Mucosa of descending colon (tissue), 3 donors: Measurements from ENCODE around the gene SEC14L5. TPM values are rescaled to one million over a fixed set of nuclear protein-coding genes. Genes with fewer than 3 reads are reported as not detected.

ENCODE experiments used
- ATAC-seq: fragments of 200-7000 bp; cut with Tn5 transposase; one replicate; pipeline ENCODE4 v1.9.1; 2020; ENCODE audit warnings: mild to moderate bottlenecking, moderate library complexity
- DNase-seq, 3 donors: peaks; one replicate each; pipeline ENCODE4 v3.0.0-alpha.2; 2020
- H3K36me3 ChIP-seq: fragments of 200-600 bp; one replicate; pipeline ENCODE4 v1.8.0; 2021; ENCODE audit warnings: low read depth, mild to moderate bottlenecking
- H3K4me1 ChIP-seq: fragments of 200-600 bp; one replicate; pipeline ENCODE4 v1.8.0; 2021; ENCODE audit warnings: low read depth, mild to moderate bottlenecking
- H3K4me3 ChIP-seq: fragments of 200-600 bp; one replicate; pipeline ENCODE4 v1.8.0; 2021; ENCODE audit warnings: mild to moderate bottlenecking
- H3K9me3 ChIP-seq: fragments of 200-600 bp; one replicate; pipeline ENCODE4 v1.8.0; 2021; ENCODE audit warnings: mild to moderate bottlenecking
- CTCF ChIP-seq: fragments of 200-600 bp; IDR thresholded peaks from one replicate; pipeline ENCODE4 v1.8.0; 2022; ENCODE audit warnings: antibody characterized with exemption, mild to moderate bottlenecking
- intact Hi-C, 2 donors: fragments of 100-400 bp; cut with DNase I in 1 of 2; cut with micrococcal nuclease in 1 of 2; formaldehyde crosslinking; loops; one replicate each; pipeline versions ENCODE4 v1.11.0 to v1.11.1; 2022; cut with DNase I, micrococcal nuclease
- total RNA-seq, 3 donors: library from RNA; stranded (reverse); fragmentation: NEBNext Ultra II Directional in 2 of 3; extraction: Animal tissue kit (Norgen Biotek cat#: 25700) in 2 of 3; gene quantifications; one replicate each; pipeline versions ENCODE4 v1.2.1 to v1.2.4, GENCODE V29; 2021 to 2023
- donor health status: DM: no; HTN: no; CAD: no; lungs with moderate emphysema.
- donor health status: DM: no; HTN: no; CAD: no.
- donor health status: DM: no; HTN: yes; CAD: no.

The SEC14L5 gene
- total RNA-seq, 3 donors from 2014 or later = 1.3 to 1.6 (median 1.4) TPM

- Histone ChIP-seq H3K9me3 (no peaks in the 10 kb centered on the region), H3K4me3 (no peak within 1 kb of the TSS), H3K4me1 (peaks cover 14% of the 10 kb centered on the region), H3K36me3 (no peaks in the 10 kb centered on the region)
- intact Hi-C loops = no loop called here
- ATAC-seq (peak; percentile 10), DNase-seq (peak in 1 of 3 donors; percentile 19)
- no peak for TF ChIP-seq CTCF
Observed at GRCh38 chr16:5065813-5066212, 107.7 kb downstream of the SEC14L5 start, which contains the start of gene C16orf89. TSS of gene C16orf89 (minus strand) at chr16:5065956. CDS start at chr16:5065908, 48 bp downstream.

DNA sequence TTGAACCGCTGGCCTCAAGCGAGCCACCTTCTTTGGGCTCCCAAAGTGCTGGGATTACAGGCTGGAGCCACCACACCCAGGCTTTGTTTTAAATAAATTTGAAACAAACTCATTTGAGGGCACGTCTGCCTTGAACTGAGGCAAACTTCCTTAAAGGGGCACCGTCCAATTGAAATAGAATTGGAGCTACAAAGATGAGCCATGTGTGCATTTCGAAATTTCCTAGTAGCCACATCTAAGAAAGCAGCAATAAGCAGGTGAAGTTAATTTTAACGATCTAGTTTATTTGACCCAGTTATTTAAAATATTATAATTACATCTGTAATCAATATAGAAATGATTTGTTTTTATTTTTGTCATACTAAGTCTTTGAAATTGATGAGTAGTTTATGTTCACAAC lies 108.4 kb downstream of the SEC14L5 start:
- no peaks in the 10 kb centered on the region for H3K36me3 ChIP-seq
- H3K9me3 ChIP-seq = no peaks in the 10 kb centered on the region
- TF ChIP-seq CTCF = no peak
- H3K4me1 ChIP-seq = peaks cover 18% of the 10 kb centered on the region
- DNase-seq (no peak), ATAC-seq (no peak)
- intact Hi-C loops = no loop called here
- no peak overlapping the region for H3K4me3 ChIP-seq

Other genes starting within 250 kb of the SEC14L5 start
- gene ANKS3, start 224.1 kb upstream of the SEC14L5 start, total RNA-seq = 10 to 100 TPM; 18.2 to 32.3 (median 21.3) TPM
- 1 to 10 TPM in 1 of 3 donors, under 1 TPM in 2; 0.22 to 1.8 (median 0.98) TPM for gene DNAAF8, start 223.8 kb upstream of the SEC14L5 start, total RNA-seq
- gene ZNF500, start 191.2 kb upstream of the SEC14L5 start, total RNA-seq = 10 to 100 TPM; 11.0 to 22.9 (median 18.8) TPM
- gene SEPTIN12, start 170.0 kb upstream of the SEC14L5 start, total RNA-seq = 1 to 10 TPM in 1 of 3 donors, not detected in 2; 1.1 TPM
- gene SMIM22, start 163.0 kb upstream of the SEC14L5 start, total RNA-seq = 100 to 1,000 TPM; 208 to 573 (median 395) TPM
- 10 to 100 TPM; 18.5 to 40.6 (median 31.7) TPM for gene ROGDI, start 155.7 kb upstream of the SEC14L5 start, total RNA-seq
- gene GLYR1, start 111.0 kb upstream of the SEC14L5 start, total RNA-seq = 100 to 1,000 TPM; 110 to 123 (median 111) TPM
- gene UBN1, start 110.8 kb upstream of the SEC14L5 start, total RNA-seq = 10 to 100 TPM; 41.3 to 42.7 (median 41.6) TPM
- 10 to 100 TPM; 10.8 to 22.1 (median 13.9) TPM for gene PPL, start 21.2 kb upstream of the SEC14L5 start, total RNA-seq
- gene NAGPA, start 75.6 kb downstream of the SEC14L5 start, total RNA-seq = 10 to 100 TPM; 21.5 to 34.7 (median 24.9) TPM
- gene C16orf89, start 107.6 kb downstream of the SEC14L5 start, total RNA-seq = 1 to 10 TPM; 2.5 to 5.0 (median 3.3) TPM
- 10 to 100 TPM; 17.7 to 32.2 (median 29.0) TPM for gene ALG1, start 113.5 kb downstream of the SEC14L5 start, total RNA-seq
- gene EEF2KMT, start 139.5 kb downstream of the SEC14L5 start, total RNA-seq = 1 to 10 TPM; 5.7 to 7.5 (median 7.0) TPM